Right atrium auricular region (tissue), 2 donors: ENCODE data around the gene ANKAR. TPM values are rescaled to one million over a fixed set of nuclear protein-coding genes. Genes with fewer than 3 reads are reported as not detected.
"Not testable (repeated sequence)": the region's sequence is repeated elsewhere in the genome, so short reads cannot be mapped to it uniquely, and the experiment has no call there.

Experiments
- DNase-seq: peaks from one replicate; pipeline ENCODE4 v3.0.0-alpha.2; 2019; ENCODE audit warnings: low spot score
- H3K27ac ChIP-seq, 2 donors: fragments of 200-600 bp; sonication (generic); 1 replicate in 1 of 2; 2 replicates in 1 of 2; pipeline ENCODE4 v1.5.1; 2016 to 2019
- H3K27me3 ChIP-seq, 2 donors: fragments of 200-600 bp; sonication (generic); one replicate each; pipeline versions ENCODE4 v1.5.1 to v1.6.0; 2017 to 2019
- H3K36me3 ChIP-seq: fragments of 200-600 bp; sonication (generic); one replicate; pipeline ENCODE4 v1.5.1; 2016
- H3K4me1 ChIP-seq, 2 donors: fragments of 200-600 bp; sonication (generic); one replicate each; pipeline versions ENCODE4 v1.5.1 to v1.6.0; 2017 to 2019
- H3K4me3 ChIP-seq, 2 donors: fragments of 200-600 bp; sonication (generic); 1 replicate in 1 of 2; 2 replicates in 1 of 2; pipeline ENCODE4 v1.5.1; 2017 to 2019; ENCODE audit warnings: mild to moderate bottlenecking in 1 of 2, moderate library complexity in 1 of 2
- H3K9me3 ChIP-seq, 2 donors: fragments of 200-600 bp; sonication (generic); one replicate each; pipeline ENCODE4 v1.5.1; 2019
- CTCF ChIP-seq, 2 donors: fragments of 200-600 bp; sonication (generic); IDR thresholded peaks; one replicate each; pipeline ENCODE4 v1.5.1; 2019; ENCODE audit warnings: antibody characterized with exemption in 2 of 2
- total RNA-seq, 2 donors: library from RNA; depleted of rRNA; stranded (reverse); fragments of >200 nt; gene quantifications; one replicate each; pipeline ENCODE4 v1.1.0, GENCODE V29; 2016

Gene ANKAR
- total RNA-seq, 2 donors from 2014 or later, result 4.9 to 5.1 TPM

DNA sequence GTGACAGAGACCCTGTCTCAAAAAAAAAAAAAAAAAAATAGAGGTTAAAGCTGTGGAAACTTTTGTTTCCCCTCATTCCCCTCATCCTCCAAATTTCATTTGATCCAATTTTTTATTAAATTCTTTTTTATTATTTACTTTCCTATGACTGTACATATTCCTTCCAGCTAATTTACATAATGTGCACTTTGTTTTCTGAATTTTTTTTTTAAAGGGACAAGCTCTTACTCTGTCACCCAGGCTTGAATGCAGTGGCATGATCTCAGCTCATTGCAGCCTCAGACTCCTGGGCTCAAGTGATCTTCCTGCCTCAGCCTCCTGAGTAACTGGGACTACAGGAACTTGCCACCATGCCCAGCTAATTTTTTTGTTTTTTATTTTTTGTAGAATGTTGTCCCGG, 10.3 kb downstream of the ANKAR start:
- Histone ChIP-seq H3K36me3 (no peaks in the 10 kb centered on the region), H3K27me3 (no peaks in the 10 kb centered on the region), H3K27ac (no peak overlapping the region), H3K9me3 (no peaks in the 10 kb centered on the region), H3K4me3 (no peak overlapping the region), H3K4me1 (peaks cover 0 to 5% of the 10 kb centered on the region in 2 donors)
- no peak for TF ChIP-seq CTCF (IDR thresholded peaks at IDR 0.05)
- DNase-seq, result no peak

GRCh38 chr2:189685540-189686229, 11.2 kb downstream of the ANKAR start:
- Histone ChIP-seq H3K4me3 (no peak overlapping the region), H3K27ac (no peak overlapping the region), H3K4me1 (peaks cover 0 to 5% of the 10 kb centered on the region in 2 donors), H3K27me3 (no peaks in the 10 kb centered on the region), H3K36me3 (no peaks in the 10 kb centered on the region), H3K9me3 (no peaks in the 10 kb centered on the region)
- no peak for TF ChIP-seq CTCF (IDR thresholded peaks at IDR 0.05)
- DNase-seq, result no peak

DNA sequence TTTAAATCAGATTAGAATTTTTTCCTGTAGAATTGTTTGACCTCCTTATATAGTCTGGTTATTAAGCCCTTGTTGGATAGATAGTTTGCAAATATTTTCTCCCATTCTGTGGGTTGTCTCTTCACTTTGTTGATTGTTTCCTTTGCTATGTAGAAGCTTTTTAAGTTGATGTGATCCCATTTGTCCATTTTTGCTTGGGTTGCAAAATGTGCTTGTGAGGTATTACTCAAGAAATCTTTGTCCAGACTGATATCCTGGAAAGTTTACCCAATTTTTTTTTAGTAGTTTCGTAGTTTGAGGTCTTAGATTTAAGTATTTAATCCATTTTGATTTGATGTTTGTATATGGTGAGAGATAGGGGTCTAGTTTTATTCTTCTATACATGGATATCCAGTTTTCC, 13.3 kb downstream of the ANKAR start:
- H3K4me1 ChIP-seq, DNase-seq, H3K27me3 ChIP-seq, H3K9me3 ChIP-seq, H3K36me3 ChIP-seq, H3K4me3 ChIP-seq, H3K27ac ChIP-seq: not testable (repeated sequence)

- Histone ChIP-seq H3K27ac (no peak overlapping the region), H3K9me3 (no peaks in the 10 kb centered on the region), H3K27me3 (no peaks in the 10 kb centered on the region), H3K36me3 (peaks cover 5% of the 10 kb centered on the region), H3K4me1 (no peaks in the 10 kb centered on the region), H3K4me3 (no peak overlapping the region)
- DNase-seq, result no peak
- no peak for TF ChIP-seq CTCF (IDR thresholded peaks at IDR 0.05)
Measured at GRCh38 chr2:189696223-189696622, 21.8 kb downstream of the ANKAR start.

GRCh38 chr2:189698020-189698887, 23.8 kb downstream of the ANKAR start:
- no peaks in the 10 kb centered on the region for H3K36me3 ChIP-seq
- H3K27ac ChIP-seq, result no peak overlapping the region
- TF ChIP-seq CTCF (IDR thresholded peaks at IDR 0.05), result peak; percentile 22 to 73
- no peaks in the 10 kb centered on the region for H3K9me3 ChIP-seq
- no peak overlapping the region for H3K4me3 ChIP-seq
- no peak for DNase-seq
- no peaks in the 10 kb centered on the region for H3K4me1 ChIP-seq
- H3K27me3 ChIP-seq, result no peaks in the 10 kb centered on the region

DNA sequence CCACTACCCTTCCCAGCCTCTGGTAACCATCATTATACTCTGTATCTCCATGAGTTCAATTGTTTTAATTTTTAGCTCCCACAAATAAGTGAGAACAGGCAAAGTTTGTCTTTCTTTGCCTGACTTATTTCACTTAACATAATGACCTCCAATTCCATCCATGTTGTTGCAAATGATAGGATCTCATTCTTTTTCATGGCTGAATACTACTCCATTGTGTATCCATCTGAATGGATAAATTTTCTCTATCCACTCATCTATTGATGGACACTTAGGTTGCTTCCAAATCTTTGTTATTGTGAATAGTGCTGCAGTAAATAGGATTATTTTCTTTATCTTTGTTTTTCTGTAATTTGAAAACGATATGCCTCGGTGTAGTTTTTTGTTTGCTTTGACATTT, 26.2 kb downstream of the ANKAR start:
- no peak overlapping the region for H3K4me3 ChIP-seq
- DNase-seq, result no peak
- no peaks in the 10 kb centered on the region for H3K4me1 ChIP-seq
- H3K9me3 ChIP-seq, result no peaks in the 10 kb centered on the region
- no peak for TF ChIP-seq CTCF (IDR thresholded peaks at IDR 0.05)
- no peaks in the 10 kb centered on the region for H3K27me3 ChIP-seq
- H3K36me3 ChIP-seq, result peaks cover 6% of the 10 kb centered on the region
- no peak overlapping the region for H3K27ac ChIP-seq
